Heart right ventricle (tissue), 16 donors: ENCODE data around the gene HYAL3. TPM values are rescaled to one million over a fixed set of nuclear protein-coding genes. Genes with fewer than 3 reads are reported as not detected.

Source experiments
- ATAC-seq, 8 donors: fragments of 200-7000 bp; cut with Tn5 transposase; one replicate each; pipeline ENCODE4 v1.9.1; 2020; ENCODE audit warnings: mild to moderate bottlenecking in 8 of 8, moderate library complexity in 8 of 8, moderate number of reproducible peaks in 1 of 8
- DNase-seq, 2 donors: peaks; one replicate each; pipeline ENCODE4 v3.0.0-alpha.2; 2020
- H3K27ac ChIP-seq, 10 donors: fragments of 200-600 bp; sonication (generic) in 2 of 10; one replicate each; pipeline versions ENCODE4 v1.5.0 to v1.8.0; 2020 to 2022; ENCODE audit warnings: mild to moderate bottlenecking in 3 of 10
- H3K27me3 ChIP-seq, 7 donors: fragments of 200-600 bp; one replicate each; pipeline ENCODE4 v1.8.0; 2021 to 2022; ENCODE audit warnings: mild to moderate bottlenecking in 2 of 7
- H3K36me3 ChIP-seq, 9 donors: fragments of 200-600 bp; sonication (generic) in 1 of 9; one replicate each; pipeline versions ENCODE4 v1.5.0 to v1.8.0; 2020 to 2022; ENCODE audit warnings: mild to moderate bottlenecking in 2 of 9
- H3K4me1 ChIP-seq, 9 donors: fragments of 200-600 bp; sonication (generic) in 1 of 9; one replicate each; pipeline versions ENCODE4 v1.5.0 to v1.8.0; 2020 to 2022; ENCODE audit warnings: mild to moderate bottlenecking in 4 of 9
- H3K4me3 ChIP-seq, 10 donors: fragments of 200-600 bp; sonication (generic) in 2 of 10; one replicate each; pipeline versions ENCODE4 v1.5.0 to v1.8.0; 2020 to 2022; ENCODE audit warnings: mild to moderate bottlenecking in 7 of 10, moderate library complexity in 2 of 10
- H3K9me3 ChIP-seq, 11 donors: fragments of 200-600 bp in 10 of 11; sonication (generic) in 2 of 11; one replicate each; pipeline versions ENCODE4 v1.5.0 to v1.8.0; 2013 to 2022; ENCODE audit warnings: mild to moderate bottlenecking in 2 of 11, control low read depth in 1 of 11, moderate library complexity in 1 of 11
- WGBS, 2 donors: extraction: QIAGEN DNeasy Blood & Tissue Kit; methylation state at CpG; one replicate each; pipeline ENCODE4 v1.1.7; 2013; ENCODE audit warnings: inconsistent platforms in 1 of 2; 5-methylcytosine and 5-hydroxymethylcytosine counted together
- intact Hi-C, 10 donors: fragments of 100-400 bp; cut with DNase I; formaldehyde crosslinking; loops; one replicate each; pipeline versions ENCODE4 v1.11.1 to v1.14.2; 2022
- polyA plus RNA-seq, 2 donors: library from polyadenylated mRNA; stranded (reverse); fragments of 200-250 nt; gene quantifications; one replicate each; pipeline ENCODE4 v1.2.3, GENCODE V29; 2013
- total RNA-seq, 10 donors: library from RNA; stranded (reverse); fragmentation: NEBNext Ultra II Directional in 3 of 10; extraction: Animal tissue kit (Norgen Biotek cat#: 25700) in 3 of 10; gene quantifications; one replicate each; pipeline versions ENCODE4 v1.2.1 to v1.2.4, GENCODE V29; 2021 to 2023
- TF ChIP-seq, protein P1 (sequence below), 9 donors: fragments of 200-600 bp; sonication (generic) in 2 of 9; IDR thresholded peaks; one replicate each; pipeline versions ENCODE4 v1.5.0 to v1.8.0; 2021 to 2022; ENCODE audit warnings: antibody characterized with exemption in 9 of 9, mild to moderate bottlenecking in 5 of 9, moderate library complexity in 1 of 9
- donor health status: Arrhythmogenic right ventricular cardiomyopathy.
- donor health status: ischemic (EF 13 %, LVEDD 7.1; RV severe dilation, severe dysfunction).
- donor health status: healthy with polysubstance abuse.
- donor health status: DM: no; HTN: yes; CAD: no.
- donor health status: DM: no; HTN: no; CAD: no.
- donor health status: ischemic (EF 25% LVEDD 6.9; RV normal size, moderate dysfunction).
- donor health status: ischemic (EF 25% LVEDD 5.7; RV mildly dilated, moderate dysfunction).
- donor health status: healthy.
- donor health status: DM: yes; HTN: yes; CAD: no.
- donor health status: Ischemic cardiomyopathy.
- donor health status: ischemic (EF 35%, LVEDD 5.7; RV mildly dilated, moderate dysfunction).
- donor health status: nonischemic (EF 11% LVEDD 7.7; RV severe dilation, severe dysfunction).
- donor health status: DM: yes; HTN: yes; CAD: no.
- donor health status: PGD.
- donor health status: ischemic (EF 29% LVEDD 5.4; RV normal size, mild dysfunction).
- donor health status: nonischemic (EF 23%, LVEDD 6.1; RV moderate dilation, normal function).

Gene HYAL3
- total and polyA plus RNA-seq, 12 donors: 0.80 to 3.0 (median 2.0) TPM

DNA sequence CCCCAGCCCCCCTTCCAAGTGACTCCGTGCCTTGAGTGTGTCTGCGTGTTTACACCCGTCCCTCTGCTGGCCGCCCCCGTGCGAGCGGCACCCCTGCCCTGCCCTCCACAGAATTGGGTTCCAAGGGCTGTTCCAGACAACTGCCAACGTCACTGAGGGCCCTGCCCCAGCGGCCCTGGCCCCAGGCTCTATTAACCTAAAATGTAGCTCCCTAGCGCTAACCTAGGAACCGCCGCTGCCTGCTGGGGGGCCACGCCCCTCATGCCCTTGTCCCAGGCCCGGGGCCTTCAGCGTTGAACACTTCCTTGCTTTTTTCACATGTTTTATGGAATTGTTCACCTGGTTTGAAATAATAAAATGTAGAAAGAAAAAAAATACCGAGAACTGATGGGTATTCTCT lies 40.2 kb downstream of the HYAL3 start:
- H3K27me3 ChIP-seq: no peaks in the 10 kb centered on the region
- ATAC-seq: no peak
- DNase-seq: peak in 1 of 2 donors; percentile 15
- intact Hi-C loops: loop anchor here in 1 of 10 donors (5.0 kb wide), 1 partner anchor 63 kb away; the partner anchor contains the start of gene HYAL2
- peaks cover 35 to 82% (median 53%) of the 10 kb centered on the region in 9 donors for H3K4me1 ChIP-seq
- H3K36me3 ChIP-seq: peaks cover 6 to 58% (median 33%) of the 10 kb centered on the region in 9 donors
- WGBS, 2 donors: 80 to 82% methylated on average over 16 of the region's 16 CpGs
- H3K4me3 ChIP-seq: no peak overlapping the region
- peak overlapping the region; percentile 94 to 100 (median 99) for H3K27ac ChIP-seq
- peaks cover 0 to 7% (median 0%) of the 10 kb centered on the region in 11 donors for H3K9me3 ChIP-seq
- TF ChIP-seq, protein P1, sequence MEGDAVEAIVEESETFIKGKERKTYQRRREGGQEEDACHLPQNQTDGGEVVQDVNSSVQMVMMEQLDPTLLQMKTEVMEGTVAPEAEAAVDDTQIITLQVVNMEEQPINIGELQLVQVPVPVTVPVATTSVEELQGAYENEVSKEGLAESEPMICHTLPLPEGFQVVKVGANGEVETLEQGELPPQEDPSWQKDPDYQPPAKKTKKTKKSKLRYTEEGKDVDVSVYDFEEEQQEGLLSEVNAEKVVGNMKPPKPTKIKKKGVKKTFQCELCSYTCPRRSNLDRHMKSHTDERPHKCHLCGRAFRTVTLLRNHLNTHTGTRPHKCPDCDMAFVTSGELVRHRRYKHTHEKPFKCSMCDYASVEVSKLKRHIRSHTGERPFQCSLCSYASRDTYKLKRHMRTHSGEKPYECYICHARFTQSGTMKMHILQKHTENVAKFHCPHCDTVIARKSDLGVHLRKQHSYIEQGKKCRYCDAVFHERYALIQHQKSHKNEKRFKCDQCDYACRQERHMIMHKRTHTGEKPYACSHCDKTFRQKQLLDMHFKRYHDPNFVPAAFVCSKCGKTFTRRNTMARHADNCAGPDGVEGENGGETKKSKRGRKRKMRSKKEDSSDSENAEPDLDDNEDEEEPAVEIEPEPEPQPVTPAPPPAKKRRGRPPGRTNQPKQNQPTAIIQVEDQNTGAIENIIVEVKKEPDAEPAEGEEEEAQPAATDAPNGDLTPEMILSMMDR (IDR thresholded peaks at IDR 0.05): no peak

DNA sequence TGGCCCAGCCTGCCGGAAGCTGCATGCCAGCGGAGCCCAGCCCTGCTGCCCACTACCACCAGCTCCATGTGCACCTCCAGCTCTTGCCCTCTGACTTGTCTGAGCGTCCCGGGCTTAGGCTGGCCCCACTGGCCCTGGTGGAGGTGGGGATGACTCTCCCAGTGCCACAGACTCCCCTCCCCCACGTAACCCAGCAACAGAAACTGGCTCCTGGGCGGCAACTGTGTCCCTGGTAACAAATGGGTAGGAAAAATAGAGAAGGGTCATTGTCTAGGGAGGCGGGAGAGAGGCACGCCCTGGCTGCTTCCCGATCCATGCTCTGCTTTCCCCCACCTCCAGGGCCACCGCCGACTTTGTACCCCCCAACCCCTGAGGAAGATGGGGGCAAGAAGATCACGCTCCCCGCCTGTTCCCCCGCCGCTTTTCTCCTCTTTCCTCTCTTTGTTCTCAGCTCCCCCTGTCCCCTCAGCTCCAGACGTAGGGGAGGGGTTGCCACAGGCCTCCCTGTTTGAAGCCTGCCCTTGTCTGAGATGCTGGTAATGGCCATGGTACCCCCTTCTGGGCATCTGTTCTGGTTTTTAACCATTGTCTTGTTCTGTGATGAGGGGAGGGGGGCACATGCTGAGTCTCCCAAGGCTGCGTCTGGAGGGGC lies 41.0 kb downstream of the HYAL3 start:
- H3K9me3 ChIP-seq: peaks cover 0 to 7% (median 0%) of the 10 kb centered on the region in 11 donors
- DNase-seq (no peak), ATAC-seq (no peak)
- no peaks in the 10 kb centered on the region for H3K27me3 ChIP-seq
- H3K36me3 ChIP-seq: peaks cover 6 to 67% (median 33%) of the 10 kb centered on the region in 9 donors
- TF ChIP-seq, protein P1 (IDR thresholded peaks at IDR 0.05): no peak
- H3K4me1 ChIP-seq: peaks cover 38 to 85% (median 58%) of the 10 kb centered on the region in 9 donors
- H3K4me3 ChIP-seq: no peak overlapping the region
- intact Hi-C loops: loop anchor here in 1 of 10 donors (5.0 kb wide), 1 partner anchor 64 kb away; the partner anchor contains the start of gene HYAL2
- peak overlapping the region in 8 of 10 donors; percentile 29 to 100 (median 99) for H3K27ac ChIP-seq
- 89% methylated on average over 17 of the region's 17 CpGs for WGBS, 2 donors

DNA sequence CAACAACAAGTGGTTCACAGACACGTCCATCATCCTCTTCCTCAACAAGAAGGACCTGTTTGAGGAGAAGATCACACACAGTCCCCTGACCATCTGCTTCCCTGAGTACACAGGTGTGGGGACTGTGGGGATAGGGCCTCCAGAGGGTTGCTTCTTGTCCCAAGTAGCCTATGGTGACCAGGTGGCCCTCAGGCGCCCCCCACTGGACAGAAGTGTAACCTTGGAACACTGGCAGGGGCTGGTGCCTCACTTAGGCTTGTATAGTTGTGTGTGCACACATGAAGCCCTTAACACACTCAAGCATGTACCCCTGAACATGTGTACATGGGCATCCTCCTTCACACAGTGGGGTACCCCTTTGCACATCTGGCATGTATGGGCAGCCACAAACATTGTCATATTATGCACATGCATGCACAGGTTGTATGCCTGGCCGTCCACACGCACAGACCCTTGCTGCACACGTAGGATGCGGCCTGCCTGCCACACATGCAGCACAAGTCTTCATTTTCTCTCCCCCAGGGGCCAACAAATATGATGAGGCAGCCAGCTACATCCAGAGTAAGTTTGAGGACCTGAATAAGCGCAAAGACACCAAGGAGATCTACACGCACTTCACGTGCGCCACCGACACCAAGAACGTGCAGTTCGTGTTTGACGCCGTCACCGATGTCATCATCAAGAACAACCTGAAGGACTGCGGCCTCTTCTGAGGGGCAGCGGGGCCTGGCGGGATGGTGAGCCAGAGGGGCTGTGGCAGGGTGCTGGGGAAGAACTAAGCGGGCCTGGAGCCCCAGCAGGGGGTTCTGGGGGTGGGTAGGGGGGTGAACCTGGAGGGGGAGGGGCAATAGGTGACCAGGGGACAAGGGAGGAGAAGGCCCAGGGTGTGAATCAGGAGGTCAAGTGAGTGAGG lies 42.0 kb downstream of the HYAL3 start:
- no peak for DNase-seq
- H3K36me3 ChIP-seq: peaks cover 6 to 76% (median 40%) of the 10 kb centered on the region in 9 donors
- H3K9me3 ChIP-seq: peaks cover 0 to 7% (median 0%) of the 10 kb centered on the region in 11 donors
- TF ChIP-seq, protein P1 (IDR thresholded peaks at IDR 0.05): peak; percentile 24 to 64 (median 53)
- no peak for ATAC-seq
- WGBS, 2 donors: 89 to 91% methylated on average over 20 of the region's 20 CpGs
- H3K27me3 ChIP-seq: no peaks in the 10 kb centered on the region
- H3K4me3 ChIP-seq: no peak overlapping the region
- H3K27ac ChIP-seq: peak overlapping the region in 9 of 10 donors; percentile 21 to 100 (median 99)
- peaks cover 41 to 94% (median 67%) of the 10 kb centered on the region in 9 donors for H3K4me1 ChIP-seq
- intact Hi-C loops: loop anchor here in 1 of 10 donors (5.0 kb wide), 1 partner anchor 65 kb away; the partner anchor contains the start of gene HYAL2

DNA sequence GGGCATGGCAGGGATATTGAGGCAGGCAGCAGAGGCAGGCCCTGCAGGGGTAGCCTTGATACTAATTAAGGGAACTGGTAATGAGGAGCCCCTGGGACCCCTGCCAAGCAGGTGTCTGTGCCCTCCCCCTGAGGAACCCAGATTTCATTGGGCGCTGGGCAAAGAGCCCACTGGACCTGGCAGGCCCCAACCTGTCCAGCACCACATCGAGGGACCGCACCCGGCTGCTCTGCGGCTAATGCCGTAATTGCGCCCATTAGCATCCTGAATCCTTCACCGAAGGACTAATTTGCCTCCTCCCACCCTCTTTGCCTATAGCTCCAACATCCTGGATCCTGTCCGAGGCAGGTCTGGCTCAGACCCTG lies 44.0 kb downstream of the HYAL3 start:
- no peak for ATAC-seq
- peak overlapping the region in 1 of 10 donors; percentile 6 for H3K4me3 ChIP-seq
- H3K27me3 ChIP-seq: no peaks in the 10 kb centered on the region
- H3K27ac ChIP-seq: peak overlapping the region; percentile 73 to 100 (median 93)
- peaks cover 6 to 96% (median 42%) of the 10 kb centered on the region in 9 donors for H3K36me3 ChIP-seq
- peaks cover 39 to 96% (median 75%) of the 10 kb centered on the region in 9 donors for H3K4me1 ChIP-seq
- intact Hi-C loops: loop anchor here in 1 of 10 donors (5.0 kb wide), 1 partner anchor 67 kb away; the partner anchor contains the start of gene HYAL2
- 72 to 75% methylated on average over 9 of the region's 9 CpGs for WGBS, 2 donors
- TF ChIP-seq, protein P1 (IDR thresholded peaks at IDR 0.05): no peak
- DNase-seq: no peak
- peaks cover 0 to 7% (median 0%) of the 10 kb centered on the region in 11 donors for H3K9me3 ChIP-seq
